SK-N-SH treated with all-trans-retinoic acid at 6 μM for 48 hours (cell line): ENCODE results near the gene CALML3.

Experiments
- ESRRG ChIP-seq: fragments of 250-450 bp; sonication (Bioruptor Pico); IDR thresholded peaks from 2 replicates; pipeline ENCODE4 v1.6.1; 2021; ENCODE audit warnings: mild to moderate bottlenecking
- ZFP30 ChIP-seq: fragments of 450-650 bp; formaldehyde crosslinking; IDR thresholded peaks from 2 replicates; pipeline ENCODE4 v1.5.0; 2022; ENCODE audit warnings: mild to moderate bottlenecking, moderate library complexity
- TF ChIP-seq, protein P1 (sequence below): fragments of 250-450 bp; sonication (Bioruptor Pico); IDR thresholded peaks from 2 replicates; pipeline ENCODE4 v1.8.0; 2020; ENCODE audit warnings: mild to moderate bottlenecking, moderate library complexity, borderline replicate concordance
- TF ChIP-seq, protein P2 (sequence below): fragments of 250-450 bp; sonication (Bioruptor Pico); IDR thresholded peaks from 2 replicates; pipeline ENCODE4 v1.5.1; 2020; ENCODE audit warnings: low read depth, mild to moderate bottlenecking, moderate library complexity
- TF ChIP-seq, protein P3 (sequence below): fragments of 250-450 bp; sonication (Bioruptor Pico); IDR thresholded peaks from 2 replicates; pipeline ENCODE4 v1.5.1; 2021; ENCODE audit warnings: mild to moderate bottlenecking, moderate library complexity

DNA sequence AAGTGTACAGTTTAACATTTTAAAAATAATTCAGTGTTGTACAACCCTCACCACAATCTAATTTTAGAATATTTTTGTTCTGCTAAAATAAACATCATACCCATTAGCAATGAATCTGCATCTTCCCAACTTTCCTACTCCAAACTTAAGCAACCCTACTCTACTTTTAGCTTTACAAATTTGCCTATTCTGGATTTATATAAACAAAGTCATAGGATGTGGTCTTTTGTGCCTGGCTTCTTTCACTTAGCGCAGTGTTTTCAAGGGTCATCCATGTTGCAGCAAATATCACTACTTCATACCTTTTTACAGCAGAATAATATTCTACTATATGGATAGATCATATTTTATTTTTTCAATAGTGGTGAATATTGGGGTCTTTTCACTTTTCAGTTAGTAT, 18.9 kb downstream of the CALML3 start:
- TF ChIP-seq ESRRG: no peak
- TF ChIP-seq, protein P1, sequence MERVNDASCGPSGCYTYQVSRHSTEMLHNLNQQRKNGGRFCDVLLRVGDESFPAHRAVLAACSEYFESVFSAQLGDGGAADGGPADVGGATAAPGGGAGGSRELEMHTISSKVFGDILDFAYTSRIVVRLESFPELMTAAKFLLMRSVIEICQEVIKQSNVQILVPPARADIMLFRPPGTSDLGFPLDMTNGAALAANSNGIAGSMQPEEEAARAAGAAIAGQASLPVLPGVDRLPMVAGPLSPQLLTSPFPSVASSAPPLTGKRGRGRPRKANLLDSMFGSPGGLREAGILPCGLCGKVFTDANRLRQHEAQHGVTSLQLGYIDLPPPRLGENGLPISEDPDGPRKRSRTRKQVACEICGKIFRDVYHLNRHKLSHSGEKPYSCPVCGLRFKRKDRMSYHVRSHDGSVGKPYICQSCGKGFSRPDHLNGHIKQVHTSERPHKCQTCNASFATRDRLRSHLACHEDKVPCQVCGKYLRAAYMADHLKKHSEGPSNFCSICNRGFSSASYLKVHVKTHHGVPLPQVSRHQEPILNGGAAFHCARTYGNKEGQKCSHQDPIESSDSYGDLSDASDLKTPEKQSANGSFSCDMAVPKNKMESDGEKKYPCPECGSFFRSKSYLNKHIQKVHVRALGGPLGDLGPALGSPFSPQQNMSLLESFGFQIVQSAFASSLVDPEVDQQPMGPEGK: no peak
- TF ChIP-seq, protein P2, sequence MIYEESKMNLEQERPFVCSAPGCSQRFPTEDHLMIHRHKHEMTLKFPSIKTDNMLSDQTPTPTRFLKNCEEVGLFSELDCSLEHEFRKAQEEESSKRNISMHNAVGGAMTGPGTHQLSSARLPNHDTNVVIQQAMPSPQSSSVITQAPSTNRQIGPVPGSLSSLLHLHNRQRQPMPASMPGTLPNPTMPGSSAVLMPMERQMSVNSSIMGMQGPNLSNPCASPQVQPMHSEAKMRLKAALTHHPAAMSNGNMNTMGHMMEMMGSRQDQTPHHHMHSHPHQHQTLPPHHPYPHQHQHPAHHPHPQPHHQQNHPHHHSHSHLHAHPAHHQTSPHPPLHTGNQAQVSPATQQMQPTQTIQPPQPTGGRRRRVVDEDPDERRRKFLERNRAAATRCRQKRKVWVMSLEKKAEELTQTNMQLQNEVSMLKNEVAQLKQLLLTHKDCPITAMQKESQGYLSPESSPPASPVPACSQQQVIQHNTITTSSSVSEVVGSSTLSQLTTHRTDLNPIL (CRISPR knock-in tag): no peak
- TF ChIP-seq ZFP30 (CRISPR knock-in tag): no peak
- TF ChIP-seq, protein P3, sequence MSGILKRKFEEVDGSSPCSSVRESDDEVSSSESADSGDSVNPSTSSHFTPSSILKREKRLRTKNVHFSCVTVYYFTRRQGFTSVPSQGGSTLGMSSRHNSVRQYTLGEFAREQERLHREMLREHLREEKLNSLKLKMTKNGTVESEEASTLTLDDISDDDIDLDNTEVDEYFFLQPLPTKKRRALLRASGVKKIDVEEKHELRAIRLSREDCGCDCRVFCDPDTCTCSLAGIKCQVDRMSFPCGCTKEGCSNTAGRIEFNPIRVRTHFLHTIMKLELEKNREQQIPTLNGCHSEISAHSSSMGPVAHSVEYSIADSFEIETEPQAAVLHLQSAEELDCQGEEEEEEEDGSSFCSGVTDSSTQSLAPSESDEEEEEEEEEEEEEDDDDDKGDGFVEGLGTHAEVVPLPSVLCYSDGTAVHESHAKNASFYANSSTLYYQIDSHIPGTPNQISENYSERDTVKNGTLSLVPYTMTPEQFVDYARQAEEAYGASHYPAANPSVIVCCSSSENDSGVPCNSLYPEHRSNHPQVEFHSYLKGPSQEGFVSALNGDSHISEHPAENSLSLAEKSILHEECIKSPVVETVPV: no peak
